ENCODE data around the gene DHRS3. TPM values are rescaled to one million over a fixed set of nuclear protein-coding genes. Genes with fewer than 3 reads are reported as not detected.
"Not testable (repeated sequence)": the region's sequence is repeated elsewhere in the genome, so short reads cannot be mapped to it uniquely, and the experiment has no call there.

The DHRS3 gene
- polyA plus RNA-seq, 1 donor = 14.1 TPM

- DNase-seq = not testable (repeated sequence)
Measured at GRCh38 chr1:12538536-12538935, 79.5 kb downstream of the DHRS3 start.

DNA sequence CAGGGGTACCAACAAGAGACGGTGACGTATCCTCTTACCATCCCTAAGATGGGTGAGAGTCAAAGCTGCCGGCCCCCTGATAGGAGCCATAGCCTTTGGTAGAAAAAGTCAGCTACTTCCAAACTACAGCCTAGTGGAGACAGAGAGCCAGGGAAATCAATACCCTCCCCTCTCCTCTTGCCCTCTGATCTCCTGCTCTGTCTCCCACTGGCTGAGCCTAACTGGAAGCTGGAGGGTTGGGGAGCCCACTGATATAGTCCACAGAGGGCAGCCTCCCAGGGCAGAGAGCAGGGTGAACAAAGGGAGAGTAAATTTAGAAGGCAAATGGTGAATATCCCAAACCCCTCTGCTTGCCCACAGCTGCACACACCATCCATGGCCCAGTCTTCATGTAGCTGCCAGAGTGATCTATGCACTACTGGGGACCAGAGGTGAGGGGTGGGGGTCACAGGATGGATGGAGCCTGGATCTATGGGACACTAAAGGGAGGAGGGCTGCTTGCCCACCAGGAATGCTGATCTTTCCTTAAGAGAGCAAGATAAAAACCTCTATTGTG is 80.0 kb downstream of the DHRS3 start:
- DNase-seq = no peak

GRCh38 chr1:12537294-12537693 is 80.7 kb downstream of the DHRS3 start:
- no peak for DNase-seq

DNA sequence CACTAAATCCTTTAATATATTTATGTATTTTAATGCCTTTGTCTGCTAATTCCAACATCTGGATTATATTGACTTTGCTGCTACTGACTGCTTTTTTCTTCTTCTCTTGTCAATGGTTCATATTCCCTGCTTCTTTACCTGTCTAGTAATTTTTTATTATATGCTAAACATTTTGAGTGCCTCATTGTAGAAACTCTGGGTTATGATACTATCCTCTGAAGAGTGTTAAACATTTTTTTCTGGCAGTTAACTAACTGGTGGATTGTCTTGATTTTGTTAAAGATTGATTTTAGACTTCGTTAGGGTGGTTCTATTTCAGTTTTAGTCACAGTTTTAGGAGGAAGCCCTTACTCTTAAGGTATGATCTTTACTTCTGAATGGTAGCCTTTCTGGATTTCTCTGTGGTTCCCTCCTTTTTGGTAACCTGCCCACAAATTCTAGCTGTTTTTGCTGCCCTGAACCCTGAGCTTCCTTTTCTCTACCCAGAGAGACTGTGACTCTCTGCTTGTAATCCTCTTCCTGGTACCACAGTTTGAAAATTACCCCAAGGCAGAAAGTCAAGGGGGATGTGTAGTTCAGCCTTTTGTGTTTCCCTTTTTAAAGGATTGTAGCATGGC is 81.9 kb downstream of the DHRS3 start:
- DNase-seq = no peak

GRCh38 chr1:12532405-12533315 is 85.3 kb downstream of the DHRS3 start:
- DNase-seq = no peak

GRCh38 chr1:12531179-12531499 is 86.9 kb downstream of the DHRS3 start:
- DNase-seq = no peak

DNA sequence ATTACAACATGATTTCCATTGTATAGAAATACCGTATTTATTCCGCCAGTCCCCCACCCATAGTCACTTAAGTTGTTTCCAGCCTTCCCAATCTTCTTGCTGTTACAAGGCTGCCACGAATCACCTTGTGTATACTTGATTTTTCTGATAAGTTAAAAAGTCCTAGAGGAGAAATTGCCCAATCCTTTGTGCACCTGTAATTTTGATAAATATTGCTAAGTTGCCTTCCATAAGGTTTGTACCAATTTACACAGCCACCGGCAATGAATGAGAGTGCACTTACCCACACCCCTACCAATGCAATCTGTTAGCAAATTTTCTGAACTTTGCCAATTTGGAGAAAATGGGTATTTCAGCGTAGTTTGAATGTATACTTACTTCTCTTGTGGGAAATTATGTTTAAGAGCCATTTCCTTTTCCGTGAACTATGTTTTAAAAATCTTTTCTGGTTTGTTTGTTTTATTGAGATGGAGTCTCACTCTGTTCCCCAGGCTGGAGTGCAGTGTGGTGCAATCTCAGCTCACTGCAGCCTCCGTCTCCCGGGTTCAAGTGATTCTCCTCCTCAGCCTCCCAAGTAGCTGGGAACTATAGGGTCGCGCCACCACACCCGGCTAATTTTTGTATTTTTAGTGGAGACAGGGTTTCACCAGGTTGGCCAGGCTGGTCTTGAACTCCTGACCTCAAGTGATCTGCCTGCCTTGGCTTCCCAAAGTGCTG is 87.4 kb downstream of the DHRS3 start:
- no peak for DNase-seq

DNA sequence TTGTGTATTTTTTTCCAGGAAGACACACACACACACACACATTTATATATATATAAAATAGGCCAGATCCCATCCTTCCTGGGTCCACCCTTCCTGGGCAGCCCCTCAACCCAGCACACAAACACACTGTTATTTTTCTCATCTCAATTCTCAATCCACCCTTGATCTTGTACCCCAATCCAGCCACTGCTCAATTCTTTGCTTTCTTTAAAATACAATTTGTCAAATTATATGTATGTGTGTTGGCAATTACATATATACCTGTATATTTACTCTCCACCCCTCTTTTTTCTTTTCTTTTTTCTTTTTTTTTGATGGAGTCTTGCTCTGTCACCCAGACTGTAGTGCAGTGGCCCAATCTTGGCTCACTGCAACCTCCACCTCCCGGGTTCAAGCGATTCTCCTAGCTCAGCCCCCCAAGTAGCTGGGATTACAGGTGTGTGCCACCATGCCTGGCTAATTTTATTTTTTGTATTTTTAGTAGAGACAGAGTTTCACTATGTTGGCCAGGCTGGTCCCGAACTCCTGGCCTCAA is 88.3 kb downstream of the DHRS3 start:
- no peak for DNase-seq

GRCh38 chr1:12528021-12528852 is 89.8 kb downstream of the DHRS3 start:
- no peak for DNase-seq

DNA sequence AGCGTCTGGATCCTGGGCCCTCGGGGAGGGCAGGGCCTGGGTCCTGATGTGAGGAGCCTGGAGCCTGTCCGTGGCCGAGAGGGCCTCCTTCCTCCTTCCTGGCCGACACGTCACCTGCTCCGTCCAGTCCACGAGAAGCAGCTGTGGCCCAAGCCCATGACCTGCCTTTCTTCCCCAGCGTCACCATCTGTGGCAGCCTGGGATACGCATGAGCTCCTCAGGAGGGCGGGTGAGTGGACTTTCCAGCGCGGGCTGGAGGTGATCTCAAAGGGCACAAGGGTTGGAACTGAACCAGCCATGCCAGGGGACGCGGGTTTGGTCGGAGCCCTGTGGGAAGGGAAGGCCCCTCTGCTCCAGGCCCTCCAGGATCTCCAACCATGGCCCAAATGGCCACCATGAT is 90.4 kb downstream of the DHRS3 start:
- DNase-seq = no peak

DNA sequence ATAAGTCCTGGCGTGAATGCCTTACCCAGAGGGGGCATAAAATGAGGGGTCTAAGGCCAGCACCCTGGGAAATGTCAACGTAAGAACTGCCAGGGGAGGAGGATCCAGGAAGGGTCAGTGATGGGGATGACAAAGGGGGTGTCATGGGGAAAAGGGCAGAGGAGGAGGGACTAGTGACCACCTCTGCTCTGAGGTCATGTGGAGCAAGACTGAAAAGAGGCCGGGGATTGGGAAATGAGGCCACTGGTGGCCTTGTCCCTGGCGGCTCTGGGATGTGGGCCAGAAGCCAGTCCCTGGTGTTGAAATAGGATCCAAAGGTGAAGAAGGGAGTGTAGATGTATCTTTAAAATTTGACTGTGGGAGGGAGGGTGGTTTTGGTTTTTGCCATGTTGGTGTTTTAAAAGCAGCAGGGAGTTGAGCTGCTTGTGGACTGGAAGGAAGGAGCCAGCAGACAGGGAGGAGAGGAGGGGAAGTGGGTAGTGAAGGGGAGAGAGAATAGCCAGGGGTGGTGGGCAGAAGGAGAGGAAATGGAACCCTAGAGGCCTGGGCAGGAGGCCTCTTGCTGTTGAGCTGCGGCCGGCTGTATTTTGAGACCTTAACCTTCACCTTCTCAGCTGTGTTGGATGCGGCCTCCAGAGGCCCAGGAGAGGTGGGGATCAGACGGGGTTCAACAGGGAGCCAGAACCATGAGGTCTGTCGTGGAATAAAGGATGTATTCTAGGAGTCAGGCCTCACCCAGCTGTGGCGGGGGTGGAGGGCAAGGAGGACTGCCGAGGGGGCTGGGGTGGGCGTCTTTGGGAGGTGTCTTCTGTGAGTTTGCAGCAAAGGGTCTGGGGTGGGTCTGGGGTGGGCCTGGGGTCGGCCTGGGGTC is 92.5 kb downstream of the DHRS3 start:
- no peak for DNase-seq

- DNase-seq = no peak
Measured at GRCh38 chr1:12524266-12524665, 93.7 kb downstream of the DHRS3 start.

GRCh38 chr1:12522780-12523179 is 95.2 kb downstream of the DHRS3 start:
- DNase-seq = not testable (repeated sequence)

GRCh38 chr1:12521096-12521495 is 96.9 kb downstream of the DHRS3 start:
- no peak for DNase-seq

DNA sequence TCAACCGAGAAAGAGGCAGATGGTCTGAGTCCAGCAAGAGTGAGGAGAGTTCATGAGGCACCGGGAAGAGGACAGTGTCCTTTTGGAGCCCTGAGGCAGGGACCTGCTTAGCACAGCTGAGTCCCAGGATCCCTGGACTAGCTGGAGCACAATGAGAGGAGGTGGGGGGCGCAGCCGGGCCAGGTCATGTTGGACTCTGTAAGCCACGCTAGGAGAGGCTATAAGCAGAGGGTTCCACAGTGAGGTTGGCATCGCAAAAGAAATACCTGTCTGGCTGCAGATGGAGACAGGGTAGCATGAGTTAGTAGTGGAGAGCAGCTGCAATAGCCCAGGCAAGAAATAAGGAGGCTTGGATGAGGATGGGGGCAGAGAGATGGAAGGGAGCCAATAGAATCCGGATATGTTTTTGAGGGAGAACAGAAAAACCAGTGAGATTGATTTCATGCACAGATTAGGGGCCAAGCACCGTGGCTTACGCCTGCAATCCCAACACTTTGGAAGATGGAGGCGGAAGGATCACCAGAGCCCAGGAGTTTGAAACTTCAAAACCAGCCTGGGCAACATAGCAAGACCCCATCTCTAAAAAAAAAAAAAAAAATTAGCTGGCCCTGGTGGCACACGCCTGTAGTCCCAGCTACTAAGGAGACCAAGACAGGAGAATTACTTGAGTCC is 98.2 kb downstream of the DHRS3 start:
- DNase-seq = no peak

DNA sequence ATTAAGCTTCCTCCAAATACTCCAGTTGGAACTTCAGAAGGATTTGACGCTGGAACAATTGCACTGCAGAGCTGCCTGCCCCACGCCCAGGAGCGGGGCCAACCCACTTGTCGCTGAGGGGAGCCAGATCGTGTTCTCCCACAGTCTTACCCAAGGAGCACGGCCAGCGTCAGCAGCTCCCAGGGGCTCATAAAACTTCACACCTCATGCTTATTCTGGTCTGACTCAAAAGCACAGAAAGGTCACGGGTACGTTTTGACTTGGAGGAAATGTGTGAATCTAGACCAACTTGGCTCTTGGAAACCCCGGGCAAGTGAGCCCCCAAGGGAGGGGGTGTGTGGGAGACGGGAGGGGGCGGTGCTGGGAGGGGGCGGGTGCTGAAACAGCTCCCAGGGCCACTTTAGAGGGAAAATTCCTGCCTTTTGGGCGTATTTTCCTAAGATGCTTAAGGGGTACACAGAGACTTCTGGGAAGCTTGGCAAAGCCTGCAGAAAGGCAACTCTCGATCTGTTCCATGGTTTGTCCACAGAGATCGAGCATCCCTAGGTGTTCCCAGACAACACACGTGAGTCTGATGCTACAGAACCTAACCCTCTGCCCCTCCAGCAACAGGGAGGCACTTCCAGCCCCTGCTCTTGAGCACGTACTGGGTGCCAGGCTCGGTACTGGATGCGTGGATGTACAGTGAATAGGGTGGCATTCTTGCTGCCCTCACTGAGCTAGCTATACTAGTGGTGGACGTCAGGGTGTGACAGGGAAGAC is 98.9 kb downstream of the DHRS3 start:
- peak; percentile 47 for DNase-seq
